HG03439 (cell line): ENCODE data around the gene SMYD4.
"Not testable (repeated sequence)": the region's sequence is repeated elsewhere in the genome, so short reads cannot be mapped to it uniquely, and the experiment has no call there.

Source experiments
- ATAC-seq: cut with Tn5 transposase; IDR thresholded peaks from one replicate; pipeline ENCODE4 v1.9.1; 2021; ENCODE audit warnings: mild to moderate bottlenecking, moderate library complexity; ENCODE audit not compliant: unreplicated experiment

The SMYD4 gene

DNA sequence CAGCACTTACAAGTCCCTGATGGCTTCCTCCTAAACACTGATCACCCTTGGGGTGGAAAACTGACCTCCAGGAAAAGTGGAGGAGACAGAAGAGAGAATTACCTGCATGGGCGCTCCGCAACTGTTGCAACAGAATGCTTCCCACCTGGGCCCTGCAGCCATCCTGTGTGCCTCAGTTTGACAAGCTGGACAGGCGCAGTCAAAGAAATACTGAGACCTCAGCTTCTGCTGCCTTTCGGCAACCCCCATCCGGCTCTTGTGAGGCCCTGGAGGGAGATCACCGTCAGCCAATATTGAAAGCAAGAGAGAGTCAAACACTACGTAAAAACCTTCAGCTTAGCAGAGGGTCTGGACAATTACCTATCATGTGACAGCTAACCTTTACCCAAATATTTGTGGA, 43.0 kb downstream of the SMYD4 start:
- no peak for ATAC-seq

DNA sequence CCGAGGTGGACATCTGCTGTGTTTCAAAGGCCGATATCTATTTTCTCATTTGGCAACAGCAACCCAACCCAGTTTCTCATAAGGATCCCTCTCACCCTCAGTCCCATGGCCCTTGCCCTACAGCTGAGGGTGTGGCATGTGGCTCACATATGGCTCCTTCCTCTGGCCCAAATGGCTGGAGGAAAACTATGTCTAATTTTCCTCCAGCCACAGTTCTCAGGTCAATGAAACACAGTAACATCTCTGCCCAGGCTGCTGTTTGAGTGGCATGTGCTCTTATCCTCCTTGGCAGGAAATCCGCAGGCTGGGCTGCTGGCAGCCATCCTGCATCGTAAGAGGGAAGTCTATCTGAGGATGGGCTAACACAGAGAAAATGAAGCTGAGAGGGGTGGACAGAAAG, 43.8 kb downstream of the SMYD4 start:
- ATAC-seq, result no peak

DNA sequence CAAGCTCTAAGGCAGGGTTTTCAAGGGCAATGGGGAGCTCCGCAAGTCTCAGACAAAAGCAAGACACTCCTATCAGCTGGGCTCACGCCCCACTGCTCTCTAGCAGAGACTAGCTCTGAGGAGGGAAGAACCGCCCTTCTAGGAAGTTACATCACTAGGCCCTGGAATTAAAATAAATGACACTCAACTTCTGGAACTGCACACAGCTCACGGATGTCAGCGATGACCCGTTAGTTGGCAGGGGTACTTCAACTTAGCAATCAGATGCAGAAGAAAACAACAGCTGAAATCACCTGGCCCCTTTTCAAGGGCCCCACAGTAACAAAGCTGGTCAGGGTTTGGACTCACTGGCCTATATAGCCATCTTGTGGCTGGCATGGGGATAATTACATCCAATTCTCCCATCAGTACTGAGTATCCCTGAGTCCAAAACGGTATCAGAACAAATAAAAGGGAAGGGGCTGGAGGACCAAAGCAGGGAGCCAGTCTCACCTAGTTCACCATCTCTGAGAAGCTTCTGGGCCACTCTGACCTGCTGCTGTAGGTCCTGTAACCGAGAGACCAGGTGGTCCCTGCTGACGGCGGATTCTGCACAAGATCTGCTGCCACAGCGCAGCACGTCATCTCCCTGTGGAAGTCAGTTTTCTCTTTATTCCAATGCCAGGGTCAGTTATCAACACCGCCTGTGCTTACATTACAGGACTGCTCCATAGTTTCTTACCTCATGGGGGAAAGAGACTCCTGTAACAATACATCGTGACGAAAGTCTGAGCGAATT, 45.7 kb downstream of the SMYD4 start:
- no peak for ATAC-seq

DNA sequence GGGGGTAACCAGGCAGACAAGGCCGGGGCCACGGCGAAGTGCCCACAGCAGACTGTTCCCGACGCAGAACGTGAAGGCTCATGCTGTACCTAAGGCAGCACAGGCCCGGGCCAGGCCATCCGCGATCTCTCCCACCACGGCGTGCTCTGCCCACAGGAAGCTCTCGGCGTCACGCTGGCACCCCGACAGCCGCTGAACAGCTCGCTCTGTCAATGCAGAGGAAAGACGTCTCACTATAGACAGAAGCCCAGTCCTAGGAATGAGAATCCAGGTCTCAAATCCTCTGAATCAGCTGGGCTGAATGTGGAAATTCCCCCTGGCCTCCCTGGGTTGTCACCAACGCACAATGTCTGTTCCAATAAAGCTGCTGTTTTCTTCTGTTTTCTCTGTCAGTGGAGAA, 46.4 kb downstream of the SMYD4 start:
- no peak for ATAC-seq

DNA sequence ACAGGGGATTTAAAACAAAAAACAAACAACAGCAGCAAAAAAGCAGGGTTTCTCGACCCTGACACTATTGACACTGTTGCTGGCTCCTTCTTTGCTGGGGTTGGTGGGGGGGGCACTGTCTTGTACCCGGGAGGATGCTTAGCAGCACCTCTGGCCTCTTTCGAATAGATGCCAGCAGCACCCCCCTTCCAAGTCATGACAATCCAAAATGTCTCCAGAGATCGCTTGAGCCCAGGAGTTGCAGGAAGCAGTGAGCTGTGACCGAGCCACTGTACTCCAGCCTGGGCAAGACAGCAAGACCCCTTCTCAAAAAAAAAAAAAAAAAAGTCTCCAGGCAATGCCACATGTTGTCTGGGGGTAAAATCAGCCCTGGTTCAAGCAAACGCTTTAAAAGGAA, 47.5 kb downstream of the SMYD4 start:
- ATAC-seq, result no peak

DNA sequence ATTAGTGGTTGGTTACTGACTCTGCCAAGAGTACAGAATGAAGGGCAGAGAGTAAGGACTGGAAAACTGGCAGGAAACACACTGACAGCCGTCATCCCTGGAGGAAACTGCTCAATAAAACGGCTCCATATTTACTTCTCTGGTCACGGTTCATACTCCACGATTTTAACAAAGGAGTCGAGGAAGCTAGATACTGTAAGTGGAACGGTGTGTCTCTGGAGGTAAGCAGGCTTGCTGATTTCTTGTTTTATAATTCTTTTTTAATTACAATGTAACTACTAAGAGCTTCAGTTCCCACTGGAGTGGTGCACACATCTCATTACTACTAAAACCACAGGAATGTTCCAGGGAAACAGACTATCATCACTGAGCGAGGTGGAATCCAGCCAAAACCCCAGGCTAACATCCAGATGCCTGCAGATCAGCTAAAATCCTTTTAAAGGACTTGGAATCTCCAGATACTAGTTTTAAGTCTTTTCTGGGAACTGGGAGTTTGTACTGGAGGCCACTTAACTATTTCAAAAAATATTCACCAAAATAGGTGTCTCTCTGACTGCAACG, 50.1 kb downstream of the SMYD4 start:
- no peak for ATAC-seq

DNA sequence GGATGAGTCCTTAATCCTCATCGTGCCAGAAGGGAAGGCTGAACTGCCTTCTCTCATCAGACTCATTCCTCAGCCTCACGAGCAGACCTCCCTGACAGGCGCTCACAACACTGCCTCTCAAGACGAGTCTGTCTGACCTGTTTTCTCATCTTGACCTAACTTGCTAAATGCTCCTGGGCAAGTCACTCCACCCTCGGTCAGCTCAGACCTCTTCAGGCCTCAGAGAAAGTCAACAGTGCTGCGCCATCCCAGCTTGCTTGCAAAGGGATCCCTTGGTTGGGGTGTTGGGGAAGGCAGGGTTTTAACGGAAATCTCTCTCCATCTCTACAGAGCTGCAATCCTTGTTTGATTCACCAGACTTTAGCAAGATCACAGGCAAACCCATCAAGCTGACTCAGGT, 52.8 kb downstream of the SMYD4 start:
- no peak for ATAC-seq

DNA sequence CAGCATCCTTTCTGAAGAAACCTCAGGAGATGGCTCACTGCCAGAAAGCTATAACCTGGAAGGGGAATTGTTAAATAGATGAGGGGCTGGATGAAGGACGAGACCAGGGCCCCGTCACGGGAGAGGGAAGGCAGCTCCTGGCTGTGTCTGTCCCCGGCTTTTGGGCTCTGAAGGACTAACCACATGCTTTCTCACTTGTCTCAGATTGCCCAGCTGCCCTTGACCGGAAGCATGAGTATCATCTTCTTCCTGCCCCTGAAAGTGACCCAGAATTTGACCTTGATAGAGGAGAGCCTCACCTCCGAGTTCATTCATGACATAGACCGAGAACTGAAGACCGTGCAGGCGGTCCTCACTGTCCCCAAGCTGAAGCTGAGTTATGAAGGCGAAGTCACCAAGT, 53.4 kb downstream of the SMYD4 start:
- ATAC-seq, result no peak

DNA sequence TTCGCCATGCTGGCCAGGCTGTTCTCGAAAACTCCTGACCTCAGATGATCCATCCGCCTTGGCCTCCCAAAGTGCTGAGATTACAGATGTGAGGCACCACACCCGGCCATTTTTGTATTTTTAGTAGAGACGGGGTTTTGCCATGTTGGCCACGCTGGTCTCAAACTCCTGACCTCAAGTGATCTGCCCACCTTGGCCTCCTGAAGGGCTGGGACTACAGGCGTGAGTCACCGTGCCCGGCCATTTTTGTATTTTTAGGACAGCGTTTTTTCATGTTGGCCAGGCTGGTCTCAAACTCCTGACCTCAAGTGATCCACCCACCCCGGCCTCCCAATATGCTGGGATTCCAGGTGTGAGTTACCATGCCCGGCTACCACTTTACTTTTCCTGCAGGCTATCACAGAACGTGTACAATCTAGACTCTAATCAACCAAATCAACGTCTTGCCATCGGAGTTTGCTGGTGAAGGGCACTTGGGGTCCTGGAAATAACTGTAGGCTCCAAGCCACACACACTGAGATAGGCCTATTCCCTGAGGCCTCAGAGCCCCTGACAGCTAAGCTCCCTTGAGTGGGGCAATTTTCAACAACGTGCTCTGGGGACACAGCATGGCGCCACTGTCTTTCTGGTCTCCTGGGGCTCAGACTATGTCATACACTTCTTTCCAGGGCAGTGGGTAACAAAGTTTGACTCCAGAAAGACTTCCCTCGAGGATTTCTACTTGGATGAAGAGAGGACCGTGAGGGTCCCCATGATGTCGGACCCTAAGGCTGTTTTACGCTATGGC, 55.1 kb downstream of the SMYD4 start:
- no peak for ATAC-seq

DNA sequence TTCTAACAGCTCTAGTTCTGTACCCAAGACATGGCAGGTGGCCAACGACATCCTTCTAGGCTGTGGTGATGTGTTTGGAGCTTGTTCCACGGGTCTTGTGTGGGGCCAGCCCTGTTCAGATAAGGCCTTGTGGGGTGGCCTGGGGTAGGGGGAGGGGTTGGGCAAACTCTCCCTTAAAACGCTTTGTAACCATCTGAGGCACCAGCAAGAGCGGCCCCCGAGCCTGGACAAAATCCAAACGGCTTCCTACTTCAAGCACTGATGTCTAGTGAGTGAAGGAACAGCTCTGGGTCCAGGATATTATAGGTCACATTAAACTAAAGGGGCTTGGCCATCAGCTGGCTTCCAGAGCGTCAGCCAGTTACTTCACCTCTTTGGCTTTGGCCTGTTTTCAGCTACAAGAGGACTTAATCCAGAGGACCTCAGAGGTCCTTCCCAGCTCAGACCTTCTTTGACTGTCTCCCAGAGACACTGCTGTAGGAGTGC, 56.0 kb downstream of the SMYD4 start:
- ATAC-seq, result no peak

DNA sequence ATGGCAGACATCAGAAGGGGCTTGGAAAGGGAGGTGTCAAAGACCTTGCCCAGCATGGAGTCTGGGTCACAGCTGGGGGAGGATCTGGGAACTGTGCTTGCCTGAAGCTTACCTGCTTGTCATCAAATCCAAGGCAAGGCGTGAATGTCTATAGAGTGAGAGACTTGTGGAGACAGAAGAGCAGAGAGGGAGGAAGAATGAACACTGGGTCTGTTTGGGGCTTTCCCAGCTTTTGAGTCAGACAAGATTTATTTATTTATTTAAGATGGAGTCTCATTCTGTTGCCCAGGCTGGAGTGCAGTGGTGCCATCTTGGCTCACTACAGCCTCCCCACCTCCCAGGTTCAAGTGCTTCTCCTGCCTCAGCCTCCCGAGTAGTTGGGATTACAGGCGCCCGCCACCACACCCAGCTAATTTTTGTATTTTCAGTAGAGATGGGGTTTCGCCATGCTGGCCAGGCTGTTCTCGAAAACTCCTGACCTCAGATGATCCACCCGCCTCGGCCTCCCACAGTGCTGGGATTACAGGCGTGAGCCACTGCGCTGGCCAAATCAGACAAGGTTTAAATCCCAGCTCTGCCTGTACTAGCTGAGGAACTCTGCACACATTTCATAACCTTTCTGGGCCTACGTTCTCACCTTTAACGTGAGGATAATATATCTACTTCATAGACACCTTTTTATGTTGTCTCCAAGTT, 56.6 kb downstream of the SMYD4 start:
- ATAC-seq, result not testable (repeated sequence)

DNA sequence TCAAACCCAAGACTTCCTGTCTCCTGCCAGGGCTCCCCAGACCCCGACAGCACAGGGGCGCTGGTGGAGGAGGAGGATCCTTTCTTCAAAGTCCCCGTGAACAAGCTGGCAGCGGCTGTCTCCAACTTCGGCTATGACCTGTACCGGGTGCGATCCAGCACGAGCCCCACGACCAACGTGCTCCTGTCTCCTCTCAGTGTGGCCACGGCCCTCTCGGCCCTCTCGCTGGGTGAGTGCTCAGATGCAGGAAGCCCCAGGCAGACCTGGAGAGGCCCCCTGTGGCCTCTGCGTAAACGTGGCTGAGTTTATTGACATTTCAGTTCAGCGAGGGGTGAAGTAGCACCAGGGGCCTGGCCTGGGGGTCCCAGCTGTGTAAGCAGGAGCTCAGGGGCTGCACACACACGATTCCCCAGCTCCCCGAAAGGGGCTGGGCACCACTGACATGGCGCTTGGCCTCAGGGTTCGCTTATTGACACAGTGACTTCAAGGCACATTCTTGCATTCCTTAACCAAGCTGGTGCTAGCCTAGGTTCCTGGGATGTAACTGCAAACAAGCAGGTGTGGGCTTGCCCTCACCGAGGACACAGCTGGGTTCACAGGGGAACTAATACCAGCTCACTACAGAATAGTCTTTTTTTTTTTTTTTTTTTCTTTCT, 59.8 kb downstream of the SMYD4 start:
- ATAC-seq, result no peak

DNA sequence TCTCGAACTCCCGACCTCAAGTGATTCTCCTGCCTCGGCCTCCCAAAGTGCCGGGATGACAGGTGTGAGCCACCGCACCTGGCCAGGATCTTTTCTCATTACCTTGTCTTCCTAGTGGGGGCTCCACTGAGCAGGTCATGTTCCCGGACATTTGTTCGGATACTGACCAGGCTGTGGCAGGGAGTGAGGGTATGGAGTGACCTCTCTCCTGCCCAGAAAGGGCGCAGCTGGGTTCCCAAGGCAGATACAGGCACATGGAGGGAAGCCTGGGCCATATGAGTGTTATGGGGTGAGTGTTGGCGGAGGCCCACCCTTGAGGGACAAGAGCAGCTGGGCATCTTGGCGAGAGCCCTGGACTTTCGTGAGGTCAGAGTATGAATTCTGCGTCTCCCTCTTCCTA, 62.3 kb downstream of the SMYD4 start:
- ATAC-seq, result no peak

DNA sequence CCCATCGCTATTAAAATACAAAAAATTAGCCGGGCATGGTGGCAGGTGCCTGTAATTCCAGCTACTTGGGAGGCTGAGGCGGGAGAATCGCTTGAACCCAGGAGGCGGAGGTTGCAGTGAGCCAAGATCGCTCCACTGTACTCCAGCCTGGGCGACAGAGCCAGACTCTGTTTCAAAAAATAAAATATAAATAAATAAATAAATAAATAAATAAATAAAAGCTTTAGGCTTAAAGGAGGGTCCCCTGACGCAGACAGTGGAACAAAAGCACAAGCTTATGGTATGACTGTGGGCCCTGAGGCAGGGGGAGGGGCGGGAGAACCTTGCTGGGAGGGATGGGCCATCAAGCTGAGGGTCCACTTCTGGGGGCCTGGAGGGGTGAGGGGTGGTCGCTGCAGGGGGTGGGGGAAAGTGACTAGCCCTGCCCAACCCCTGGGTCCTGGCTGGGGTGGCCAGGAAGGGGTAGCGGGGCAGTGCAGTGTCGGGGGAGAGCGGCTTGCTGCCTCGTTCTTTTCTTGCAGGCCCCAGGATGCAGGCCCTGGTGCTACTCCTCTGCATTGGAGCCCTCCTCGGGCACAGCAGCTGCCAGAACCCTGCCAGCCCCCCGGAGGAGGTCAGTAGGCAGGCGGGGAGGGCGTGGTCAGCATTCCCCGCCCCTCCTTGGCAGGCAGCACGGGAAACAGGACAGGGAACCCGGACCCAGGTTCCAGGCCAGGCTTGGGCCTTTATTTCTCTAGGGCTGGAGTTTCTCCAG, 63.1 kb downstream of the SMYD4 start:
- ATAC-seq, result no peak

DNA sequence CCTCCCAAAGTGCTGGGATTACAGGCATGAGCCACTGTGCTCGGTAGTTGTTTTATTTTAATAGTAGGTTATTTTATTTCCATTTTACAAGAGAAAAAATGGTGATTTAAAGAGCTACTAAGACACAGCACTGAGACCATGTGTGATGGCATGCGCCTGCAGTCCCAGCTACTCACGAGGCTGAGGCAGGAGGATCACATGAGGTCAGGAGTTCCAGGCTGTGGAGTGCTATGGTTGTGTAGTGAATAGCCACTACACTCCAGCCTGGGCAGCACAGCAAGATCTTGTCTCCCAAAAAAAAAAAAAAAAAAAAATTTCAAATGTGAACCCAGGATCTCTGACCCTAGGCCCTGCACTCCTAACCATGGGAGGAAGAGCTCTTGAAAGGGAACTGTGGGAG, 64.1 kb downstream of the SMYD4 start:
- ATAC-seq, result no peak

DNA sequence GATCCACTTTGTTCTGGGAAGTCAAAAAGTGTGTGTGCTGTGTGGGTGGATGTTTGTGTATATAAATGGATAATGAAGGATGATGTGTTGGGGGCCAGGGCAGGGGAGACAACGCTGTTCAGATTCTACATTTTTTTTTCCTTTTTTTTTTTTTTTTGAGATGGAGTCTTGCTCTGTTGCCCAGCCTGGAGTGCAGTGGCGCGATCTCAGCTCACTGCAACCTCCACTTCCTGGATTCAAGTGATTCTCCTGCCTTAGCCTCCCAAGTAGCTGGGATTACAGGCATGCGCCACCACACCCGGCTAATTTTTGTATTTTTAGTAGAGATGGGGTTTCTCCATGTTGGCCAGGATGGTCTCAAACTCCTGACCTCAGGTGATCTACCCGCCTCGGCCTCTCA, 65.0 kb downstream of the SMYD4 start:
- not testable (repeated sequence) for ATAC-seq

DNA sequence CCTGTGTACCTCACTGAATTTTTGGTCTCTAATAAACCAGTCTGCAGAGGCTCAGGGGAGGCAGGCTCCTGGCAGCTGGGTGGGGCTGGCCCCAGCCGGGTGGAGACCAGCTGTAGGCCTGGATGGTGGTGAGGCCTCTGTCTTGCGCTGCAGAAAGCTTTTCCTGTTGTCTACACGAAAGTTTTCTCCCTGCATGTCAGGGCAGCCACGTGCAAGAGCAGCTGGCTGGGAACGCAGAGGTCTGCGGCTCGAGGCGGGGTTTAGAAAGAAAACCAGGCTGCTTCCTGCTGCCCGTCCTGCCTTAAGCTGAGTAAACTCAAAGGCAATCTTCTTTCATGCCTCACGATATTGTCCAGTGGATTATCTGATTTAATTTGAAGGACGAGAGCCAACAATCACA, 65.4 kb downstream of the SMYD4 start:
- no peak for ATAC-seq

DNA sequence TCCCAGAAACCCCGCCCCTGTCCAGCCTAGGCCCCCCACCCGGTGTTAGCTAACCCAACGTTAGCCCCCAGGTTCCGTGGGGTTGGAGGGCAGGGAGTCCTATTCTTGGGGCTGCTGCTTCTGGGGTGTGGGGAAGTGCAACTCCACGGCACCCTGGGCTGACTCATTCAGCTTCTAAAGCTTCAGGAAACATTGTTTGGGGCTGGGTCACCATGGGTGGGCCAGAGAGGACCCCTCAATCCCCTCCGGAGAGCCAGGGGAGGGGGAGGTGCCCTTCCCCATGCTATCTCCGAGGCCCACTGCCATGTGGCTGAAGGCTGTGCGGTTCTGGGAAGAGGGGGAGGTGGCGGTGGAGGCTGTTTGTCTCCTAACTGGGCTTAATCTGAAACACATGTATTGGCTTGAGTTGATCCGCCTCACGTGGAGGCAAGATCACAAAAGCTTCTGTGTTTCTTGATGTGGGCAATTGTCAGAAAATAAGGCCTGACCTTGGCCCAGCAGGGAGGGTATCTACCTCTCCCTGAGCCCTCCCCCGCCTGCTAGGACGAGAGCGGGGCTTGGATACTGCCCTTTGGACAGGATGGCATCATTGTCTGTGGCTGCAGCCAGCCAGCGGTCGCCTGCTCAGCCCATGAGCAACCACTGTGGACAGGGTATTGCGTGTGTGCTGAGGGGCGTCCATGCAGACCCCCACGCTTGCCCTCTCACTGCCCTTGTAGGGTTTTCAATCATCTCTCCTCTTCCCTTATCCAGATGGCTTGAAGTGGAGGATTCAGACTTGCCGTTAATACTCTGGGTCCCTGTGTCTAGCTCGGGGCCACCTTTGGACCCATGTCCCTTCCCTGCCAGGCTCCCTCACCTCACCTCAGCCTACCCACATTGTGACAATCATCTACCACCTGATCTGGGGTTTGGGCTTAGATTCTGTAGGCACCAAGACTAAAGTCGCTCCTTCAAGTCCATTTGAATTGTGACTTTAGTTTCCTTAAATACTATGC, 66.5 kb downstream of the SMYD4 start:
- no peak for ATAC-seq
